H1 (cell line): ENCODE measurements around the gene ADRB2.

Experiments
- POLR2A ChIP-seq, 2 experiments: IDR thresholded peaks; 1 replicate in 1 of 2; 2 replicates in 1 of 2; pipeline ENCODE4 v1.6.1; 2011; ENCODE audit warnings: low read depth in 2 of 2, low read length in 2 of 2, mild to moderate bottlenecking in 2 of 2; ENCODE audit errors: control extremely low read depth in 1 of 2
- POLR2AphosphoS5 ChIP-seq: IDR thresholded peaks from 2 replicates; pipeline ENCODE4 v1.6.1; 2011; ENCODE audit warnings: low read depth, low read length
- SIN3A ChIP-seq, 2 experiments: IDR thresholded peaks in 1 of 2; conservative IDR thresholded peaks in 1 of 2; 2 replicates each; pipeline ENCODE4 v1.6.1; 2011 to 2012; ENCODE audit warnings: low read length in 2 of 2, improper control_type of control experiment in 1 of 2, low read depth in 1 of 2, mild to moderate bottlenecking in 1 of 2
- TBP ChIP-seq: IDR thresholded peaks from 2 replicates; pipeline ENCODE4 v1.6.1; 2011; ENCODE audit warnings: low read depth, low read length, improper control_type of control experiment

DNA sequence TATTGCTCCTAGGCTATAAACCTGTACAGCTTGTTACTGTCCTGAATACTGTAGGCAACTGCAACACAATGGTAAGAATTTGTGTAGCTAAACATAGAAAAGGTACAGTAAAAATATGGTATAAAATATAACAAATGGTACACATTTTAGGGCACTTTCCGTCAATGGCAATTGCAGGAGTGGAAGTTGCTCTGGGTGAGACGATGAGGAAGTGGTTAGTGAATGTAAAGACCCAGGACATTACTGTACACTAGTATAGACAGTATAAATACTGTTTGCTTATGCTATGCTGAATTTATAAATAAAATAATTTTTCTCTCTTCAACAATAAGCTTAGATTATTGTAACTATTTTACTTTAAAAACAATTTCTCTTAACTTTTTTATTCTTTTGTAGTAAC lies 15.6 kb upstream of the ADRB2 start:
- TF ChIP-seq SIN3A (conservative IDR thresholded peaks at IDR 0.05 in 1 of 2, IDR thresholded peaks at IDR 0.05 in 1 of 2; ENCODE audit: low read depth in 1 of 2, low read length in 2 of 2) (no peak), POLR2AphosphoS5 (no peak), POLR2A (IDR thresholded peaks at IDR 0.05; ENCODE audit: control extremely low read depth in 1 of 2, low read depth in 2 of 2, low read length in 2 of 2) (no peak), TBP (no peak)
